GM18861 (cell line): ENCODE measurements around the gene SLIT3.
"Not testable (repeated sequence)": the region's sequence is repeated elsewhere in the genome, so short reads cannot be mapped to it uniquely, and the experiment has no call there.

Experiments
- ATAC-seq: cut with Tn5 transposase; IDR thresholded peaks from one replicate; pipeline ENCODE4 v1.9.1; 2021; ENCODE audit not compliant: unreplicated experiment

Gene SLIT3

GRCh38 chr5:169150108-169150507 lies 150.8 kb downstream of the SLIT3 start:
- no peak for ATAC-seq

GRCh38 chr5:169149317-169149716 lies 151.6 kb downstream of the SLIT3 start:
- no peak for ATAC-seq

- no peak for ATAC-seq
Measured at GRCh38 chr5:169148138-169148740, 152.7 kb downstream of the SLIT3 start.

DNA sequence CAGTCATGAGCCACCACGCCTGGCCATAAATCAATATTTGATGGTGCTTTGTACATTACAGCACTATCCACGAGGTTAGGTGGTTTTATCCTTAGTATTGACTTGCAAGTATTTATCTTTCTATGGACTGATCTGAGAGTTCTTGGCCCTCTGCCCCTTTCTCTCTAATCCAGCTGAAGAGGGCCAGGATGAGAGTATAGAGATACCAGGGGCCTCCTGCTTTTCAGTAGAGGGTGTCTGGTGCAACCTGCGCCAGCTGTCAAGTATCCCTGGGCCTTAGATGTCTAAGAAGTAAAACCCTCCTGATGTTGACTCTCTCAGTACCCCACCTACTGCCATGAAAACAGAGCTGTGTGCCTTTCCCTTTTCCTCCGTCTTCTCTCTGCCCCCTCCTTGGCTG lies 153.4 kb downstream of the SLIT3 start:
- no peak for ATAC-seq

- ATAC-seq, result no peak
Measured at GRCh38 chr5:169146158-169146557, 154.8 kb downstream of the SLIT3 start.

DNA sequence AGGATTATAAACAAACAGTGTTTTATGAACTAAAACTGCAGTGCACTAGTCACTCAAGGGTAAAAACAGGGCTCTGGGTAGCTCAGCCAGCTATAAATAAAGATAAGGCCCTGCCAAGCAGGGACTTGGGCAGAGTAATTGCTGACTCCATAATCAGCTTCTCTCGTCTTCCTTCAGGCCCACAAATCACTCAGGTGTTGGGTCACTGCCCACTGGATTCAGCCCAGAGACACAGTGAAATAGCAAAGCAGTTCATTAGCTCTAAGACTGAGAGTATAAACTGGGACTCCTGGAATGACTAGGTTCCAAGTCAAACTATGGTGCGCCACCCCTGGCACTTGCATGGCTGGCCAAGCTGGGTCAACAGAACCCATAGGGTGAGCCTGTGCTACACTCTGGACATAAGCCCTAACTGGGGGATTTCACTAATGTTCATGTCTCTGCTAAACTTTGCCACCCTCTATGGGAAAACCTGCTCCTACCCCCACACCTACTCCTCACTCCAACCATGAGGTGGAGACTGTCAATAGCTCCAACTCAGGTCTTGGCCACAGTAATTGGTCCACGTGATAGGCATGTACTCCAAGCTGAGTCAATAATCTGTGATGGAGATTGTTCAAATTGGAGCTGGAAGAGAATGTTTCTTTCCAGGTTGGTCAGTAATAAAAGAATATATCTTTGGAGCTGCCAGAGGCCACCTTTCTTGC lies 158.5 kb downstream of the SLIT3 start:
- ATAC-seq, result no peak

DNA sequence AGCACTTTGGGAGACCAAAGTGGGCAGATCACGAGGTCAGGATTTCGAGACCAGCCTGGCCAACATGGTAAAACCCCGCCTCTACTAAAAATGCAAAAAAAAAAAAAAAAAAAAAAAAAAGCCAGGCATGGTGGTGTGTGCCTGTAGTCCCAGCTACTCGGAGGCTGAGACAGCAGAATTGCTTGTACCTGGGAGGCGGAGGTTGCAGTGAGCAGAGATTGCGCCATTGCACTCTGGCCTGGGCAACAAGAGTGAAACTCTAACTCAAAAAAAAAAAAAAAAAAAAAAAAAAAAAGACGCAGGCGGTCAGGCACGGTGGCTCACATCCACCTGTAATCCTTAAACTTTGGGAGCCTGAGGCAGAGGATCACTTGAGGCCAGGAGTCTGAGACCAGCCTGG lies 160.7 kb downstream of the SLIT3 start:
- ATAC-seq, result not testable (repeated sequence)

GRCh38 chr5:169139480-169140050 lies 161.4 kb downstream of the SLIT3 start:
- ATAC-seq, result no peak

GRCh38 chr5:169133531-169133930 lies 167.4 kb downstream of the SLIT3 start:
- no peak for ATAC-seq

GRCh38 chr5:169132302-169132660 lies 168.7 kb downstream of the SLIT3 start:
- ATAC-seq, result no peak

- no peak for ATAC-seq
Measured at GRCh38 chr5:169131616-169132301, 169.2 kb downstream of the SLIT3 start.

GRCh38 chr5:169128679-169129078 lies 172.3 kb downstream of the SLIT3 start:
- ATAC-seq, result no peak

DNA sequence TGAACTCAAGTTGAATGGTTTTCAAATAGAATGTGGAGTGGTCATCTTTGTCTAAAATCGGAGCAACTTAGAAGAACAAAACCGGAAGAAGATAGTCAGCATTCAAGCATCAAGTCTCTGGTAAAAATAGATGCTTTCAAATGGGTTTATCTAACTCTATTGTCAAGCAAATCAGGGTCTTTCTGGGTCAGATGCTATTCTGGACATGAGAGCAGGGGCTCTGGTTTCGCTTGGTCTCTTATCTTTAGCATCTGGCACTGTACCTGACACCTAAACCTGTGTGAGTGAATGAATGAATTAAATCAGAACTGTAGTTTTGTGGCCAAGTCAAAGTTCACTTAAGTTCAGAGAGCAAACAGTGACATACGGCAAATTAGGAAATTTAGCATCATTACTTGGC lies 173.5 kb downstream of the SLIT3 start:
- no peak for ATAC-seq

GRCh38 chr5:169126481-169127021 lies 174.4 kb downstream of the SLIT3 start:
- ATAC-seq, result no peak

DNA sequence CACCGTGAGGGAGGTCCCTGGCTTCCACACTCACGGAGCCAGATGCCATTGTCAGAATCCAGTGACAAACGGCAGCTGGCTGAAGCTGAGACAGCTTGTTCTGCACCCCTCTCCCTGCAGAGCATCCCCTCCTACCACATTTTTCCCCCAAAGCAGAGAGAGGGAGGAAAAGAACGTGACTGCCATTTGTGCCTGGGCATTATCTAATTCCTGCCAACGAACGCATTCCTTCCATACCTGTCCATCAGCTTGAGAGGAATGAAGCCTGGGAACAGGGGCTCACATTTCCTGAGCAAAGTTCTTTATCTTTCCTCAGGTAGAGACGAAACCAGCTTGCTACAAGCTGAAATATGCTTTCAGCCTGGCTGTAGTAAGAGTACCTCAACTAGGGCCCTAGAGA lies 175.4 kb downstream of the SLIT3 start:
- ATAC-seq, result no peak

- no peak for ATAC-seq
Measured at GRCh38 chr5:169122951-169123350, 178.0 kb downstream of the SLIT3 start.

GRCh38 chr5:169121630-169122420 lies 179.1 kb downstream of the SLIT3 start:
- no peak for ATAC-seq

GRCh38 chr5:169119288-169120048 lies 181.5 kb downstream of the SLIT3 start:
- no peak for ATAC-seq

DNA sequence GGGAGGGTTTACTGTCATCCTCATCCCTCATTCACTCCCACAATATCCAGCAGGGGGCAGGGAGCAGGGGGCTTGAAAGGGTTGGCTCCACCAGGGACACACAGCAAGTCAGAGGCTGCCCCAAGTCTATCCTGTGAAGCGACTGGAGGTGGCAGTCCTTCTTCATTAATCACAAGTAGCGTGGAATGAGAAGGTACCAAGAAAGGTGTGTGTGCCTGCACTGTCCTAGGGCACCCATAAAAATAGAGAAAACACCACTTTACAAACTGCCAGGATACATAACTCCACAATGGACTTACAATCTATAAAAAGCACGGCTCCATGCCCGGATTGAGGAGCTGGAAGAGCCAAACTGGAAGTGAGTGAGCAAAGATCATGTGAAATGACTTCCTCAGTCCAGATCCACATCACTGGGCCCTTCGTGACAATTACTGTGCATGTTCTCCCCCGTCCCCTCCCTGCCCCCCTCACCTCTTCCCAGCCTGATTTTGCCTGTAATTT lies 183.9 kb downstream of the SLIT3 start:
- no peak for ATAC-seq
